ENCODE results near the gene C2CD4C. TPM values are rescaled to one million over a fixed set of nuclear protein-coding genes. Genes with fewer than 3 reads are reported as not detected.

Gene C2CD4C
- total RNA-seq, 1 experiment from 2014 or later: 14.6 TPM

- no peak overlapping the region for H2BK5ac ChIP-seq (ENCODE audit: insufficient read length, low read length)
- no peaks in the 10 kb centered on the region; a peak in 1 of 7 replicates for H3K36me3 Mint-ChIP-seq (ENCODE audit: insufficient read depth in 1 of 3, low read depth in 3 of 3)
- no peak for TF ChIP-seq CTCF (conservative IDR thresholded peaks at IDR 0.05)
- no peak overlapping the region for H3K9ac ChIP-seq (ENCODE audit: extremely low read depth, insufficient read length, low read length)
- H3K56ac ChIP-seq (ENCODE audit: insufficient read length, low read depth, low read length): no peak overlapping the region
- H3K27ac ChIP-seq (ENCODE audit: insufficient read length, low read depth, low read length): no peak overlapping the region
- peaks cover 23% of the 10 kb centered on the region for H3K27me3 Mint-ChIP-seq (ENCODE audit: low read depth)
- no peak overlapping the region for H4K91ac ChIP-seq (ENCODE audit: insufficient read length, low read depth, low read length)
- peaks cover 0 to 8% of the 10 kb centered on the region in 2 experiments; a peak in 3 of 5 replicates for H3K9me3 Mint-ChIP-seq
- H3K18ac ChIP-seq (ENCODE audit: insufficient read length, low read depth, low read length): no peak overlapping the region
- no peak overlapping the region for H3K4ac ChIP-seq (ENCODE audit: low read depth, low read length)
- no peaks in the 10 kb centered on the region for H3K9me3 ChIP-seq (ENCODE audit: control insufficient read depth, low read depth, low read length)
- 0 out of 2 replicates have a peak overlapping the region, but pooled peaks have one; percentile 57 for H2BK15ac ChIP-seq (ENCODE audit: low read depth, low read length)
- no peak overlapping the region for H2BK12ac ChIP-seq (ENCODE audit: insufficient read length, low read depth, low read length)
- no peaks in the 10 kb centered on the region for H3K27me3 ChIP-seq (ENCODE audit: insufficient read depth, low read length)
- H3K4me1 ChIP-seq (ENCODE audit: insufficient read depth, low read length): no peaks in the 10 kb centered on the region
- H3K23me2 ChIP-seq (ENCODE audit: insufficient read length, low read depth, low read length, poor library complexity, severe bottlenecking): no peaks in the 10 kb centered on the region
- no peaks in the 10 kb centered on the region for H3K79me1 ChIP-seq (ENCODE audit: insufficient read depth, low read depth, low read length, poor library complexity, severe bottlenecking)
- no peak overlapping the region for H2AFZ ChIP-seq (ENCODE audit: low read length)
- peak; percentile 22 for DNase-seq
- no peak overlapping the region for H3K4me2 ChIP-seq (ENCODE audit: insufficient read depth, insufficient read length, low read length)
- no peak overlapping the region for H3K4me3 Mint-ChIP-seq
- no peak overlapping the region for H3T11ph ChIP-seq (ENCODE audit: low read length)
- no peak overlapping the region for H4K8ac ChIP-seq (replicated peaks; ENCODE audit: insufficient read length, low read depth, low read length)
- no peak overlapping the region; a peak in 1 of 7 replicates for H3K27ac Mint-ChIP-seq
- no peak overlapping the region for H2BK120ac ChIP-seq (ENCODE audit: low read depth, low read length, poor library complexity, severe bottlenecking)
- H2BK20ac ChIP-seq (ENCODE audit: low read depth, low read length, poor library complexity, severe bottlenecking): no peak overlapping the region
- WGBS (ENCODE audit: extremely low coverage, insufficient read length, low lambda C conversion rate): no CpG with 5 or more reads among the region's 43 CpGs
- H3K79me2 ChIP-seq (ENCODE audit: insufficient read depth, low read length): no peaks in the 10 kb centered on the region
- H4K20me1 ChIP-seq (ENCODE audit: control insufficient read depth, insufficient read depth, insufficient read length): peaks cover 2% of the 10 kb centered on the region
- no peak overlapping the region for H3K14ac ChIP-seq (ENCODE audit: insufficient read depth, low read length)
- peaks cover 0 to 15% of the 10 kb centered on the region in 2 experiments; a peak in 2 of 4 replicates for H3K4me1 Mint-ChIP-seq
- H4K5ac ChIP-seq (ENCODE audit: insufficient read length, low read depth, low read length): no peak overlapping the region
- H3K23ac ChIP-seq (ENCODE audit: insufficient read length, low read depth, low read length): no peak overlapping the region
- no peak overlapping the region for H2AK5ac ChIP-seq (ENCODE audit: insufficient read length, low read length)
Measured at GRCh38 chr19:400976-401865, 7.7 kb downstream of the C2CD4C start.
